Motor neuron (in vitro differentiated cells): ENCODE data around the gene PP2D1. TPM values are rescaled to one million over a fixed set of nuclear protein-coding genes. Genes with fewer than 3 reads are reported as not detected.
"Not testable (repeated sequence)": the region's sequence is repeated elsewhere in the genome, so short reads cannot be mapped to it uniquely, and the experiment has no call there.

Experiments used
- ATAC-seq, 8 experiments: fragments of 200-7000 bp; cut with Tn5 transposase; replicated peaks in 6 of 8; 2 replicates each; pipeline ENCODE4 v1.8.0; 2021; ENCODE audit warnings: mild to moderate bottlenecking in 8 of 8, moderate library complexity in 8 of 8
- H3K27ac ChIP-seq, 2 donors: fragments of 250-450 bp; sonication (Bioruptor Pico); 2 replicates each; pipeline ENCODE4 v1.9.0; 2021; ENCODE audit warnings: antibody characterized with exemption in 2 of 2, mild to moderate bottlenecking in 2 of 2, moderate library complexity in 1 of 2
- H3K4me1 ChIP-seq, 2 donors: fragments of 250-450 bp; sonication (Bioruptor Pico); replicated peaks in 1 of 2; 2 replicates each; pipeline ENCODE4 v1.6.1; 2021; ENCODE audit warnings: antibody characterized with exemption in 2 of 2, mild to moderate bottlenecking in 2 of 2, moderate library complexity in 1 of 2
- H3K4me3 ChIP-seq, 5 donors: fragments of 250-450 bp; sonication (Bioruptor Pico); 2 replicates each; pipeline ENCODE4 v1.9.0; 2021; ENCODE audit warnings: antibody characterized with exemption in 5 of 5, mild to moderate bottlenecking in 5 of 5, moderate library complexity in 4 of 5
- WGBS, 10 experiments: fragments of 450-650 bp; shearing (Covaris generic); methylation state at CpG; one replicate each; pipeline ENCODE4 v1.0.0; 2022; 5-methylcytosine and 5-hydroxymethylcytosine counted together
- in situ Hi-C, 9 experiments: fragments of 400-800 bp; cut with MboI; loops; one replicate each; pipeline ENCODE4 v1.15.0; 2021; ENCODE audit warnings: low sequenced_read_pairs in 9 of 9, low pct_unique_long_range_greater_than_20kb in 2 of 9; ENCODE audit not compliant: unreplicated experiment in 9 of 9
- total RNA-seq, 8 experiments: library from RNA; unstranded; fragments of 300-600 nt; gene quantifications; 2 replicates each; pipeline versions ENCODE4 v1.2.3 to v1.2.4, GENCODE V29; 2022

Gene PP2D1
- total RNA-seq, 8 experiments from 2014 or later = 0.41 to 2.7 (median 0.89) TPM

GRCh38 chr3:20047976-20048883, 36.2 kb upstream of the PP2D1 start:
- peaks cover 0 to 11% of the 10 kb centered on the region in 2 donors for H3K4me1 ChIP-seq
- in situ Hi-C loops = no loop called here
- peak in 2 of 8 experiments; percentile 31 to 32 for ATAC-seq
- H3K27ac ChIP-seq = no peak overlapping the region
- H3K4me3 ChIP-seq = no peak overlapping the region
- WGBS, 10 experiments = 21 to 100% (median 56%) methylated on average over 1 to 8 of the region's 9 CpGs

- WGBS, 10 experiments = 44 to 100% (median 91%) methylated on average over 1 to 6 of the region's 7 CpGs; no CpG with 5 or more reads in 1 of the 10 experiments
- H3K4me3 ChIP-seq = no peak overlapping the region
- no peak for ATAC-seq
- in situ Hi-C loops = no loop called here
- H3K27ac ChIP-seq = no peak overlapping the region
- H3K4me1 ChIP-seq = peaks cover 2 to 12% of the 10 kb centered on the region in 2 donors
These were observed 35.3 kb upstream of the PP2D1 start for GRCh38 chr3:20047341-20047779.

DNA sequence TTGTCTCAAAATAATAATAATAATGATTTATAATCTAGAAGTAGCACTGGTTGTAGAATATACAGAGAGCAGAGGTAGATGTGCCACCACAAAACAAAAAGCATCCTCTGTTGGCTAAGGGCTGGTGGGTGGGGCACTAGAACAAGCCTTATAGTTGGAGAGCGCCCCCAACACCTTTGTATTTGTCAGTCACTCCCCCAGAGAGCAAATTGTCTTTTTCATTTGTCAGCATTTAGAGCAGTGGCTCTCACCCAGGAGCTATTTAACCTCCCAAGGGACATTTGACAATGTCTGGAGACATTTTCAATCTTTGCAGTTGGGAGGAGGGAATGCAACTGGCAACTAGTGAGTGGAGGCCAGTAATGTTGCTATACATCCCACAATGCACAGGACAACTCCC, 34.5 kb upstream of the PP2D1 start:
- ATAC-seq = no peak
- Histone ChIP-seq H3K4me1 (peaks cover 10 to 15% of the 10 kb centered on the region in 2 donors), H3K4me3 (no peak overlapping the region), H3K27ac (no peak overlapping the region)
- in situ Hi-C loops = no loop called here
- WGBS, 10 experiments = no CpG with 5 or more reads among the region's 1 CpG

- ATAC-seq, in situ Hi-C loops: not testable (repeated sequence)
These were observed 33.1 kb upstream of the PP2D1 start for GRCh38 chr3:20045141-20045540.

GRCh38 chr3:20043825-20044224, 31.8 kb upstream of the PP2D1 start:
- ATAC-seq = no peak
- in situ Hi-C loops = no loop called here
- Histone ChIP-seq H3K4me3 (no peak overlapping the region), H3K4me1 (peaks cover 12 to 17% of the 10 kb centered on the region in 2 donors), H3K27ac (no peak overlapping the region)
- WGBS, 10 experiments = 79 to 100% (median 92%) methylated on average over 1 to 4 of the region's 4 CpGs; no CpG with 5 or more reads in 1 of the 10 experiments

More at GRCh38 chr3:20045141-20045540, 33.1 kb upstream of the PP2D1 start:
- peaks cover 10 to 15% of the 10 kb centered on the region in 2 donors for H3K4me1 ChIP-seq
- 96 to 100% (median 100%) methylated on average over 1 to 3 of the region's 3 CpGs; no CpG with 5 or more reads in 5 of the 10 experiments for WGBS, 10 experiments
- not testable (repeated sequence) for H3K4me3 ChIP-seq, H3K27ac ChIP-seq

DNA sequence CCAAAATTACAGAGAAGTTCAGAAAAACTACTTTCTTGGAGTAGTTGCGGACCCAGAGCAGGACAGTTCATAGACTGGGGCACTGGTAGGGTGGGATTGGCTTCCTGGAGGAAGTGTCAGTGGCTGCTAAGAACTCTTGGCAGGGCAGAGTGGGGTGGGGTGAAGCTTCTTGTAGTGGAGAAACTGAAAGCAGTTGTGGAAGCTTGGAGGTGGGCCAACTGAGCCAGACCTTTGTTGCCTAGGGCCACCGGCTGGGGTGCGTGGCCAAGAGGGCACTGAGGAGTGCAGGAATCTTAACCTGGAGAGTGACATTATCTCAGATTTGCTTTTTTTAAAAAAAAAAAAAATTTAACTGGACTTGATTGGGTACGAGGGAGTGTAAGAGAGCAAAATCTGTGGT, 31.3 kb upstream of the PP2D1 start:
- Histone ChIP-seq H3K4me3 (no peak overlapping the region), H3K4me1 (peaks cover 16 to 19% of the 10 kb centered on the region in 2 donors), H3K27ac (no peak overlapping the region)
- in situ Hi-C loops = no loop called here
- WGBS, 10 experiments = 10 to 94% (median 62%) methylated on average over 1 to 3 of the region's 4 CpGs; no CpG with 5 or more reads in 2 of the 10 experiments
- peak in 2 of 8 experiments; percentile 12 to 14 for ATAC-seq

GRCh38 chr3:20042331-20042730, 30.3 kb upstream of the PP2D1 start:
- peaks cover 23 to 26% of the 10 kb centered on the region in 2 donors for H3K4me1 ChIP-seq
- WGBS, 10 experiments = 0 to 100% (median 80%) methylated on average over 2 to 5 of the region's 5 CpGs; no CpG with 5 or more reads in 2 of the 10 experiments
- ATAC-seq = no peak
- in situ Hi-C loops = no loop called here
- no peak overlapping the region for H3K27ac ChIP-seq
- H3K4me3 ChIP-seq = no peak overlapping the region

DNA sequence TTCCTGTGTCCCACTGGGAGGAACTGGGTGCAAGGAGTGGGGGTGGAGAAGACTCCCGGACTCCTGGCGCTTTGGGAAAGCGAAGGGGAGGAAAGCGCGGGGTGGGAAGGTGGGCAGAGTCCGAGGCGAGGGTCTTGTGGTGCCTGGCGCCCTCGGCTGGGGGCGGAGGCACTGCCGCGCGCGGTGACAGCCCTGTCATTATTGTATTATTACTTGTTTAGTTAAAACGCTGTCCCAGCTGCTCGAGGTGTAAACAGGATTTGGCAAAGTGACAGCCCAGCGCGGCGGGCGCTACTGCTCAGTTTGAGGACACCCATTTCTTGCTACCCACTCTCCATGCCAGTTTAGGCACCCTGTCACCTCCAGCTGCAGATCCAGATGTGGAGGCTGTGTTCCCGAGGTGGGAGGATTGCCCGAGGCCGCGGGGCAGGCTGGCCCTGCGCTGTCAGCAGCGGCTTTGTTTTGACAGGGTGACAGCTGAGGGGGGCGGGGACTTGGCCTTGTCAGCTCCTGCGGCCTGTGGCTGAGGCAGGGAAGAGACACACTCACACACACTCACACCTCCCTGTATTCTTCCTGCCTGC, 29.2 kb upstream of the PP2D1 start:
- Histone ChIP-seq H3K4me1 (peaks cover 20 to 26% of the 10 kb centered on the region in 2 donors), H3K27ac (peak overlapping the region; percentile 93 to 94)
- in situ Hi-C loops = no loop called here

GRCh38 chr3:20040548-20041196, 28.6 kb upstream of the PP2D1 start:
- H3K4me1 ChIP-seq = peaks cover 20 to 26% of the 10 kb centered on the region in 2 donors
- peak overlapping the region; percentile 60 to 98 (median 71) for H3K4me3 ChIP-seq
- 0% methylated on average over 6 to 10 of the region's 64 CpGs; no CpG with 5 or more reads in 7 of the 10 experiments for WGBS, 10 experiments
- H3K27ac ChIP-seq = peak overlapping the region; percentile 93 to 94
- in situ Hi-C loops = no loop called here
- peak; percentile 33 to 63 (median 56) for ATAC-seq

More for the DNA sequence above, 29.2 kb upstream of the PP2D1 start:
- 0 to 3% (median 0%) methylated on average over 1 to 7 of the region's 28 CpGs; no CpG with 5 or more reads in 4 of the 10 experiments for WGBS, 10 experiments
- H3K4me3 ChIP-seq = peak overlapping the region; percentile 60 to 98 (median 71)
- ATAC-seq = peak; percentile 0 to 66 (median 57)

GRCh38 chr3:20039765-20040547, 27.9 kb upstream of the PP2D1 start, which contains the start of gene KAT2B:
Gene KAT2B, plus strand, starts transcription at chr3:20040446. Its CDS starts 32 bp downstream, at chr3:20040478.
- peak within 1 kb of the TSS; percentile 93 to 94 for H3K27ac ChIP-seq
- in situ Hi-C loops = no loop called here
- peak; percentile 66 to 81 (median 76) for ATAC-seq
- peak within 1 kb of the TSS; percentile 60 to 98 (median 71) for H3K4me3 ChIP-seq
- peaks cover 20 to 26% of the 10 kb centered on the region in 2 donors for H3K4me1 ChIP-seq
- 1% methylated on average over 20 of the region's 75 CpGs; no CpG with 5 or more reads in 9 of the 10 experiments for WGBS, 10 experiments

DNA sequence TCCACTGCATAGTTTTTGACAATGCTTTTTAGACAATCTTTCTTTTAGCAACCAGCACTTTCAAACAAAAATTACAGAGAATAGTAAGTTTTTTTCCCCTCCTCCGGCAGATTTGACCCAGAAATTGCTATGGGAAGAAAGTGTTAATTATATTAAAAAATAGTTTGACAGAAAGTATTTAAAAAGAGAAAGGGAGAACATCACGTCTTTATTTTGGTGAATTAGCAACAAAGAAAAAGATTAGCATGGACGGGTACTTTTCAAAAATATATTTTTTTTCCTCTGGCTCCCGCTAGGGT, 27.4 kb upstream of the PP2D1 start:
- in situ Hi-C loops = no loop called here
- WGBS, 10 experiments = 0 to 20% (median 0%) methylated on average over 1 to 4 of the region's 4 CpGs; no CpG with 5 or more reads in 1 of the 10 experiments

More for the DNA sequence above, 27.4 kb upstream of the PP2D1 start:
- ATAC-seq = no peak
- Histone ChIP-seq H3K27ac (peak overlapping the region; percentile 93 to 94), H3K4me1 (peaks cover 20 to 26% of the 10 kb centered on the region in 2 donors), H3K4me3 (peak overlapping the region; percentile 60 to 98 (median 71))
